ENCODE data around the gene DGLUCY. TPM values are rescaled to one million over a fixed set of nuclear protein-coding genes. Genes with fewer than 3 reads are reported as not detected.

DGLUCY gene
- total RNA-seq, 1 experiment from 2014 or later: 54.8 TPM

DNA sequence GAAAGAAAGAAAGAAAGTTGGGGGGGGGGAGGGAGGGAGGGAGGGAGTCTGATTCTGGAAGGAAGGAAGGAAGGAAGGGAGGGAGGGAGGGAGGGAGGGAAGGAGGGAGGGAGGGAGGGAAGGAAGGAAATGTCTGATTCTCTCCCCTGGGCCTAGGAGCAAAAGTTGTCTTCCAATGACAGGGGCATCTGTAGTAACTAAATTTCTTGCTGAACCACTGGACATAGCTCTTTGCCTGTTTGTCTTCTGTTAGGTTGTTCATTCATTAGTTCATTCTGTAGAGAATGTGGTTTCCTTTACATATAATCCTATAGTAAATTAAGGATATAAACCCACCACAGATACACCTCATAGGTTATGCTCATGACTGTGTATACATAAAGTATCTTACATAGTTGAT lies 70.7 kb downstream of the DGLUCY start:
- Mint-ChIP-seq H3K9me3 (ENCODE audit: unreplicated experiment) (no peaks in the 10 kb centered on the region), H3K36me3 (ENCODE audit: insufficient read depth, unreplicated experiment) (peaks cover 32% of the 10 kb centered on the region), H3K4me1 (ENCODE audit: low read depth, unreplicated experiment) (no peaks in the 10 kb centered on the region), H3K27me3 (ENCODE audit: insufficient read depth, unreplicated experiment) (no peaks in the 10 kb centered on the region), H3K27ac (ENCODE audit: unreplicated experiment) (no peak overlapping the region), H3K4me3 (ENCODE audit: unreplicated experiment) (no peak overlapping the region)
- Histone ChIP-seq H3K4me3 (ENCODE audit: low read depth, low read length) (no peak overlapping the region), H3K4me1 (no peaks in the 10 kb centered on the region), H3K27me3 (replicated peaks; ENCODE audit: control insufficient read depth, insufficient read depth, low read length) (no peaks in the 10 kb centered on the region), H3K9me3 (no peaks in the 10 kb centered on the region), H3K36me3 (ENCODE audit: control insufficient read depth, insufficient read depth, low read length) (peaks cover 2% of the 10 kb centered on the region)
- DNase-seq: no peak
- no TSS peak for BruUV-seq (replicated peaks)
- POLR2A ChIA-PET: no interaction called here
- TF ChIP-seq, protein P1, sequence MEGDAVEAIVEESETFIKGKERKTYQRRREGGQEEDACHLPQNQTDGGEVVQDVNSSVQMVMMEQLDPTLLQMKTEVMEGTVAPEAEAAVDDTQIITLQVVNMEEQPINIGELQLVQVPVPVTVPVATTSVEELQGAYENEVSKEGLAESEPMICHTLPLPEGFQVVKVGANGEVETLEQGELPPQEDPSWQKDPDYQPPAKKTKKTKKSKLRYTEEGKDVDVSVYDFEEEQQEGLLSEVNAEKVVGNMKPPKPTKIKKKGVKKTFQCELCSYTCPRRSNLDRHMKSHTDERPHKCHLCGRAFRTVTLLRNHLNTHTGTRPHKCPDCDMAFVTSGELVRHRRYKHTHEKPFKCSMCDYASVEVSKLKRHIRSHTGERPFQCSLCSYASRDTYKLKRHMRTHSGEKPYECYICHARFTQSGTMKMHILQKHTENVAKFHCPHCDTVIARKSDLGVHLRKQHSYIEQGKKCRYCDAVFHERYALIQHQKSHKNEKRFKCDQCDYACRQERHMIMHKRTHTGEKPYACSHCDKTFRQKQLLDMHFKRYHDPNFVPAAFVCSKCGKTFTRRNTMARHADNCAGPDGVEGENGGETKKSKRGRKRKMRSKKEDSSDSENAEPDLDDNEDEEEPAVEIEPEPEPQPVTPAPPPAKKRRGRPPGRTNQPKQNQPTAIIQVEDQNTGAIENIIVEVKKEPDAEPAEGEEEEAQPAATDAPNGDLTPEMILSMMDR (IDR thresholded peaks at IDR 0.05; ENCODE audit: insufficient read depth in 1 of 2, low read depth in 1 of 2, low read length in 1 of 2, severe bottlenecking in 1 of 2, unreplicated experiment in 1 of 2): no peak
- CTCF ChIA-PET: no interaction called here
- intact Hi-C loops (cut with micrococcal nuclease; ENCODE audit: unreplicated experiment): no loop called here

DNA sequence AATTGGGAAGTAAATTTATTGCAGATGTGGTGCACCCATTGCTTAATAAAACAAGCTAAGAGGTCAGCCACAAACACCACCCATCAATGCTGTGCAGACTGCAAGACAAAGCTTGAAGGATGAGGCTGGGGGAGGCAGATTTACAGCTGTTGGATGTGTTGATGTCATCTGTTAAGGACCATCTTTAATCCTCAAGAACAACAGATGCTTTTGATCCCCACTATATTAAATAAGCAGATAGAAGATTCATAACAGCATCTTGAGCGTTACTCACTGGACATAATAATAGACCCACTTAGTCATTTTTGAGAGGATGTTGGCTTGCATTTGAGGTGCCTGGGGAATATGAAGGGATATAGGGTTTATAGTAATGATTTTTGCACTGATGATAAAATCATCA lies 71.8 kb downstream of the DGLUCY start:
- Histone ChIP-seq H3K27me3 (replicated peaks; ENCODE audit: control insufficient read depth, insufficient read depth, low read length) (no peaks in the 10 kb centered on the region), H3K4me3 (ENCODE audit: low read depth, low read length) (no peak overlapping the region), H3K4me1 (no peaks in the 10 kb centered on the region), H3K36me3 (ENCODE audit: control insufficient read depth, insufficient read depth, low read length) (peaks cover 2% of the 10 kb centered on the region), H3K9me3 (no peaks in the 10 kb centered on the region)
- TF ChIP-seq, protein P1 (IDR thresholded peaks at IDR 0.05; ENCODE audit: insufficient read depth in 1 of 2, low read depth in 1 of 2, low read length in 1 of 2, severe bottlenecking in 1 of 2, unreplicated experiment in 1 of 2): no peak
- CTCF ChIA-PET: no interaction called here
- intact Hi-C loops (cut with micrococcal nuclease; ENCODE audit: unreplicated experiment): no loop called here
- no peaks in the 10 kb centered on the region for H3K9me3 Mint-ChIP-seq (ENCODE audit: unreplicated experiment)
- no peak overlapping the region for H3K4me3 Mint-ChIP-seq (ENCODE audit: unreplicated experiment)
- no peaks in the 10 kb centered on the region for H3K4me1 Mint-ChIP-seq (ENCODE audit: low read depth, unreplicated experiment)
- no peaks in the 10 kb centered on the region for H3K27me3 Mint-ChIP-seq (ENCODE audit: insufficient read depth, unreplicated experiment)
- H3K36me3 Mint-ChIP-seq (ENCODE audit: insufficient read depth, unreplicated experiment): peaks cover 36% of the 10 kb centered on the region
- no peak for DNase-seq
- no TSS peak for BruUV-seq (replicated peaks)
- no peak overlapping the region for H3K27ac Mint-ChIP-seq (ENCODE audit: unreplicated experiment)
- POLR2A ChIA-PET: no interaction called here

DNA sequence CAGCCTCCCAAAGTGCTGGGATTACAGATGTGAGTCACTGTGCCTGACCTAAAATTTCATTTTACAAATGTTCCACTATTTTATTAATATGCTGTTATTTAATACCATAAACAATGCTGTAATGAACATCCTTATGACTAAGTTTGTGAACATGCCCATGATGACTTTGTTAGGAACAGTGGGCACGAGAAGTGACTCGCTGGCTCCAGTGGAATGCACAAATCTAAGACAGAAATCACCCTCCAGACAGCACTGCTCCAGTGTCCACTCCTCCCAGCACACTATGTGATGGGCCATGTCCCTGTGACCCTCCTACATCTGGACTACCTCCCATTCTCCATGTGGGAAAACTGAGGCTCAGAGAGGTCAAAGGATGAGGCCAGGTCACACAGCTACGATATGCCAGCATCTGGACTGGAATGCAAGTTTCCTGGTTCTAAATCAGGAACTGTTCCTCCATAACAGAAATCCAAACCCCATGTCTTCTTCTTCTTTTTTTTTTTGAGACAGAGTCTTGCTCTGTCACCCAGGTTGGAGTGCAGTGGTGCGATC lies 72.7 kb downstream of the DGLUCY start:
- H3K36me3 Mint-ChIP-seq (ENCODE audit: insufficient read depth, unreplicated experiment): peaks cover 36% of the 10 kb centered on the region

More for the DNA sequence above, 72.7 kb downstream of the DGLUCY start:
- TF ChIP-seq, protein P1 (IDR thresholded peaks at IDR 0.05; ENCODE audit: insufficient read depth in 1 of 2, low read depth in 1 of 2, low read length in 1 of 2, severe bottlenecking in 1 of 2, unreplicated experiment in 1 of 2): no peak
- H3K4me1 ChIP-seq: no peaks in the 10 kb centered on the region
- no peaks in the 10 kb centered on the region for H3K4me1 Mint-ChIP-seq (ENCODE audit: low read depth, unreplicated experiment)
- H3K27me3 ChIP-seq (replicated peaks; ENCODE audit: control insufficient read depth, insufficient read depth, low read length): no peaks in the 10 kb centered on the region
- H3K9me3 Mint-ChIP-seq (ENCODE audit: unreplicated experiment): no peaks in the 10 kb centered on the region
- H3K27ac Mint-ChIP-seq (ENCODE audit: unreplicated experiment): no peak overlapping the region
- POLR2A ChIA-PET: no interaction called here
- no peaks in the 10 kb centered on the region for H3K27me3 Mint-ChIP-seq (ENCODE audit: insufficient read depth, unreplicated experiment)
- no TSS peak for BruUV-seq (replicated peaks)
- no peak overlapping the region for H3K4me3 ChIP-seq (ENCODE audit: low read depth, low read length)
- CTCF ChIA-PET: no interaction called here
- H3K36me3 ChIP-seq (ENCODE audit: control insufficient read depth, insufficient read depth, low read length): peaks cover 2% of the 10 kb centered on the region
- DNase-seq: no peak
- no peaks in the 10 kb centered on the region for H3K9me3 ChIP-seq
- H3K4me3 Mint-ChIP-seq (ENCODE audit: unreplicated experiment): no peak overlapping the region
- intact Hi-C loops (cut with micrococcal nuclease; ENCODE audit: unreplicated experiment): no loop called here

All from Caco-2 (cell line).